ENCODE results near the gene ARPC1B.
"Not testable (repeated sequence)": the region's sequence is repeated elsewhere in the genome, so short reads cannot be mapped to it uniquely, and the experiment has no call there.

The ARPC1B gene

GRCh38 chr7:99409806-99410205 is 35.3 kb downstream of the ARPC1B start:
- no peak for DNase-seq (ENCODE audit: low spot score)

DNA sequence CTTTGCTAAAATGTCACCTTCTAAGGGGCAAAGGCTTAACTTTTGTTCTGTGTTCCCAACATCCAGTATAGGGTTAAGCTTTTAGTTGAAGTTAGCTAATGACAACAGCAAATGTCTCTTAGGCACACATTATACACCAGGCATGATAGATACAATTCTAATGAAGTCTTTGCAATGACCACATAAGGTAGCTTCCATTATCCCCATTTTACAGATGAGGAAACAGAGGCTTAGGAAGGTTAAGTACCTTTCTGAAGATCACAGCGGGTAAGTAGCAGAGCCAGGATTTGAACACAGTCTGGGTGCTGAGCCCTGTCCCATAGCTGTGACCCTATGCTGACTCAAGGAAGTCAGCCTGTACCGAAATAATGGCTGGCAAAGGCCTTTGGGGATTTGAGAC is 36.1 kb downstream of the ARPC1B start:
- DNase-seq (ENCODE audit: low spot score), result no peak

- not testable (repeated sequence) for DNase-seq (ENCODE audit: low spot score)
These were observed 41.1 kb downstream of the ARPC1B start for GRCh38 chr7:99415513-99416127.

DNA sequence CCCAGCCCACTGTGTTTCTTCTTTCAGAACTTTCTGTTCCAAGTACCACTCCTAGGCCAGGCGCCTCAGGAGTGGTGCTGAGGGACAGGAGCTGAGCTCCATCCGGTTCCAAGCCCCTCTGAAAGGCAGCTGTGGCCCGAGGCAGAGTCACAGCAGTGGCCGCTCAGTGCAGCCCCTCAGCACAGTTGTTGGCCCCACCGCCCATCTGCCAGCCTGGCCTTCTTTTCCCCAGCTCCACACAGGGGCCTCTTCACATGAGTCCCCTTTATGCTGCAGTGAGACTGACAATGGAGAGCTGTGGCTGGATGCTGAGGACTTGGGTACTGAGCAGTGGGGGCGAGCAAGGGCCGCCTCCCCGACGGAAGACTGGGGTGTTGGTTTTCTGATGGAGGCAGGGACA is 43.7 kb downstream of the ARPC1B start:
- no peak for DNase-seq (ENCODE audit: low spot score)

DNA sequence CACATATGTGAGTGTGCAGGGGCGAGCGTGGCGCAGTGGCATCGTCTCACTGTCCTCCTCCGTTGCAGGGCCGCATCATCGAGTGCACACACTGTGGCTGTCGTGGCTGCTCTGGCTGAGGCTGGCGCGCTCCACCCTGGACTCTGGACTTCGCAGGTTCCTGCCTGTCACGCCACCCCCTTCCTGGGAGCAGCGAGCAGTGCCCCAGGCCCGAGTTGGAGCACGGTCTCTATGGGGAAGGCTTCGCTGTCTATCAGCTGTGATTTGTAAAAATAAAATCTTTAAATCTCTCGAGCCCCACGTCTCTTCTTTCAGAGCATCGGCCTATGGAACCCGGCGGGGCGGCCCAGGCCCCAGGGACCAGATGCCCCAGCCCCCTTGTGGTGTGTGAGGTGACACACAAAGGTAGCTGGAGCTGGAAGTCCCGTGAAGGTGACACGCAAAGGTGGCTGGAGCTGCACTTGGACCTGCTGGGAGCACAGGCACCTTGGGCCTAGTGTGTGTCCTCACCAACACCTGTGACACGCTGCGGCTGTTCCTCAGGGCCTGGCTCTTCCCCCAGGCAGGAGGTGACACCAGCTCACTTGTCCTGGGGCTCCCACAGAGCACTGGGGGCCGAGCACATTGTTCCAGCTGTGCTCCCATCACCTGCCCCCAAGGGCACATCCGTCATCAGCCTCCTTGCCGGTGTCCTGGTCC is 44.9 kb downstream of the ARPC1B start:
- no peak for DNase-seq (ENCODE audit: low spot score)

DNA sequence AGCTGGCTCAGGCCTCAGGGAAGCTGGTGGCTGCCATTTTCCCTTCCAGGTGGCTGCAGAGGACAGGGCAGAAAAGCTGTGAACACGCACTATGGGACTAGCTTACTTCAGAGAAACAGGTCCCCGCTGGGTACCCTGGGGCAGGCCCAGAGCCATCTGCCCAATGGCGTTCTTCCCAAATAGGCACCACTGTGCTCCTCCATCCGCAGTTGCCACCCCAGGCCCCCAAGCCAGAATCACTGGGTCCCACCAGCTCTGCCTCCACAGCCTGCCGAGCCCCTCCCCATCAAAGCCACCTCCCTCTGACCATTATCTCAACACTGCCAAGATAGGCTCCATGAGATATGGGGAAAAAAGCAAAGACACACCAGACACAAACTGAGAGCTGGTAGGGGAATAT is 45.7 kb downstream of the ARPC1B start:
- DNase-seq (ENCODE audit: low spot score), result no peak

DNA sequence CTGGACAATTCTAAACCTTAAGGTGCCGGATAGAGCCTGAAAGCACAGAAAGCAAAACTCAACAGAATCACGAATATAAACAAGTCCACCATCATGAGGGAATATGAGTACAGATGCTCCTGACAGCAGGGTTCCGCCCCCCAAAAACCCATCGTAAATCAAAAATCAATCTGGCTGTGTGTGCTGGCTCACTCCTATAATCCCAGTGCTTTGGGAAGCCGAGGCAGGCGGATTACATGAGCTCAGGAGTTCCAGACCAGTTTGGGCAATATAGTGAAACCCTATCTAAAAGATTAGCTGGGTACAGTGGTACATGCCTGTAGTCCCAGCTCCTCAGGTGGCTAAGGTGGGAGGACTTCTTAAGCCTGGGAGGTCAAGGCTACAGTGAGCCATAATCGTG is 46.5 kb downstream of the ARPC1B start:
- DNase-seq (ENCODE audit: low spot score), result no peak

- DNase-seq (ENCODE audit: low spot score), result no peak
These were observed 47.7 kb downstream of the ARPC1B start for GRCh38 chr7:99422186-99422585.

GRCh38 chr7:99422625-99423024 is 48.1 kb downstream of the ARPC1B start:
- DNase-seq (ENCODE audit: low spot score), result no peak

DNA sequence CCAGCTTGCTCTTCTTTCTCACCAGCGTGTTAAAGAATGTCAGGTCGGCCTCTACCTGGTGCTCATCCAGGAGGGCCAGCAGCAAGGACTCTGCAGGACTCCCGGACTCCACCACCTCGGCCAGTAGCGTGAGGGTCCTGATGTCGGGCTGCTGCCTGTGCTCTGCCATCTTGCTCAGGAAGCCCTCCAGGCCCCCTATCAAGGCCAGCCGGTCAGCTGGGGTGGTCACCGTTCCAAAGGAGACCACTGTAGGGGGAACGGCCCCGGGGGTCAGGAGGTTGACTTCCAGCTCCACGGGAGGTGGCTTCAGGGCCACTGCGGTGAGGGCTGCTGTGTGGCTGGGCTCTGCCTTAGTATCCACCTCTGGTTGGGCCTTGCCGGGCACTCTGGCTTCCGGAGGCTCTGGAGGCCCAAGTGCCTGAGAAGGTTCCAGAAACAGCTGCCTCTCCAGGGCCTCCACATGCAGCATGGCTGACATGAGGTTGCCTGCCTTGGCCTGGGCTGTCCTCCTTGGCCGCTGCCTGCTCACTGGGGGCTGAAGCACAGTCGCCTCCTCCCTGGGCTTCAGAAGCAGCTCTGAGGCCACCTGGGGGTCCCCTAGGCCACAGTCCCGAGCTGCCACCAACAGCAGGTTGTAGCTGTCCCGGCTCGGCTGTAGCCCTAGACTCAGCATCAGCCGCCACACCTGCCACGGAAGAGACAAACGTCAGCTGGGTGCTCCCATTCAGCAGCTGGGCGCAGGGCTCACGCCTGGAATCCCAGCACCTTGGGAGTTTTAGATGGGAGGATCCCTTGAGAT is 50.6 kb downstream of the ARPC1B start:
- no peak for DNase-seq (ENCODE audit: low spot score)

GRCh38 chr7:99428972-99429566 is 54.5 kb downstream of the ARPC1B start:
- DNase-seq (ENCODE audit: low spot score), result no peak

DNA sequence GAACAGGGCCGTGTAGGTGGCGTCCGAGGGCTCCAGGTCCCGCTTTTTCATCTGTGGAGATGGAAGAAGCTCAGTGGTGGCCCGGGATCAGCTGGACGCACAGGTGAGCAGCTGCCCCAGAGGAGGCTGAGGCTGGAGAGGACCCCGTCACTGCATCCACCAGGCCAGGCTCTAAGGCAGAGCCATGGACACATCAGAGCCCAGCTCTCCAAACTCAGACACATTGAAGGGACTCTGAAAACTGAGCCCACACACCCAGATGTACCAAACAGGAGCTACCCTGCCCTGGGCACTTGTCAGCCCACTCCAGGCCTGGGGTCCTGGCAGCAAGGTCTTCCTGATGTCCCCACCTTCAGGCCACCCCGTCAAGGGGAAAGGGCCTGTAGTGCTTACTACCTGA is 55.2 kb downstream of the ARPC1B start:
- no peak for DNase-seq (ENCODE audit: low spot score)

DNA sequence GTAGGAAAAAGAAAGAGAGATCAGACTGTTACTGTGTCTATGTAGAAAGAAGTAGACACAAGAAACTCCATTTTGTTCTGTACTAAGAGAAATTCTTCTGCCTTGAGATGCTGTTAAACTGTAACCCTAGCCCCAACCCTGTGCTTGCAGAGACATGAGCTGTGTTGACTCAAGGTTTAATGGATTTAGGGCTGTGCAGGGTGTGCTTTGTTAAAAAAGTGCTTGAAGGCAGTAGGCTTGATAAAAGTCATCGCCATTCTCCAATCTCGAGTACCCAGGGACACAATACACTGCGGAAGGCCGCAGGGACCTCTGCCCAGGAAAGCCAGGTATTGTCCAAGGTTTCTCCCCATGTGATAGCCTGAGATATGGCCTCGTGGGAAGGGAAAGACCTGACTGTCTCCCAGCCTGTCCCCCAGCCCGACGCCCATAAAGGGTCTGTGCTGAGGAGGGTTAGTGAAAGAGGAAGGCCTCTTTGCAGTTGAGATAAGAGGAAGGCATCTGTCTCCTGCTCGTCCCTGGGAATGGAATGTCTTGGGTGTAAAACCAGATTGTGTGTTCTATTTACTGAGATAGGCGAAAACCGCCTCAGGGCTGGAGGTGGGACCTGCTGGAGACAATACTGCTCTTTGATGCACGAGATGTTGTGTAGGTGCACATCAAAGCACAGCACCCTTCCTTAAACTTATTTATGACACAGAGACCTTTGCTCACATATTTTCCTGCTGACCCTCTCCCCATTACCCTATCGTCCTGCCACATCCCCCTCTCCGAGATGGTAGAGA is 57.4 kb downstream of the ARPC1B start:
- not testable (repeated sequence) for DNase-seq (ENCODE audit: low spot score)

DNA sequence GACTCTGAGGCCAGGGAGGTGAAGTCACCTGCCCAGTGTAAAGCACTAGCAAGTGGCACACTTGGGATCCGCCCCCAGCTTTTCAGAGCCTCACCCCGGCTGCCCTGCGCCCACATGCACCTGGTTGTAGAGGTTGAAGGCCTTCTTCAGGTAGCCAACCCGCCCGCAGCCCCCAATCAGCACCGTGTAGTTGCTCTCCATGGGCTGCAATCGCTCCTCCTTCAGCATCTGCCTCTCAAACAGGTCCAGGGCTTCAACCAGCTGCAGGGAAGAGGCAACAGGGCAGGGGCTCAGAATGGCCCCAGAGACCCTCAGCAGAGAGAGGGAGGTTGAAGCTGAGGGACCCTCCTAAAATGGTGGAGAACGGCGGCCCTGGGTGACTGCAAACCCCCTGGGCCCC is 58.6 kb downstream of the ARPC1B start:
- no peak for DNase-seq (ENCODE audit: low spot score)

GRCh38 chr7:99437946-99438572 is 63.5 kb downstream of the ARPC1B start:
- DNase-seq (ENCODE audit: low spot score), result no peak

- peak; percentile 99 for DNase-seq (ENCODE audit: low spot score)
These were observed 64.3 kb downstream of the ARPC1B start, which contains the start of the genes CPSF4 and PTCD1 for GRCh38 chr7:99438573-99439480. Gene CPSF4 (plus strand): TSS chr7:99438943. CDS start chr7:99439083, 140 bp downstream. Gene PTCD1 (minus strand): TSS chr7:99438798. CDS start chr7:99435242, 3,556 bp downstream.

GRCh38 chr7:99440195-99440594 is 65.7 kb downstream of the ARPC1B start:
- DNase-seq (ENCODE audit: low spot score), result no peak
